Myocyte (in vitro differentiated cells): ENCODE measurements around the gene WSB2. TPM values are rescaled to one million over a fixed set of nuclear protein-coding genes. Genes with fewer than 3 reads are reported as not detected.

Experiments used
- DNase-seq: peaks from one replicate; pipeline ENCODE4 v3.0.0-alpha.2; 2012; ENCODE audit warnings: low read depth
- total RNA-seq: library from RNA; depleted of rRNA; stranded (reverse); fragments of >200 nt; gene quantifications from 2 replicates; pipeline ENCODE4 v1.2.3, GENCODE V29; 2014

Gene WSB2
- total RNA-seq, 1 donor from 2014 or later: 207 TPM

GRCh38 chr12:118061873-118062843 is 1.2 kb upstream of the WSB2 start:
- DNase-seq: peak; percentile 50

GRCh38 chr12:118060301-118061010 is 523 bp downstream of the WSB2 start:
- DNase-seq: peak; percentile 29

- peak; percentile 9 for DNase-seq
Measured at GRCh38 chr12:118059341-118060191, 1.4 kb downstream of the WSB2 start.

- no peak for DNase-seq
Measured at GRCh38 chr12:118058881-118059280, 2.1 kb downstream of the WSB2 start.

- no peak for DNase-seq
Measured at GRCh38 chr12:118058227-118058626, 2.8 kb downstream of the WSB2 start.

GRCh38 chr12:118055865-118056773 is 4.9 kb downstream of the WSB2 start:
- DNase-seq: no peak

GRCh38 chr12:118055144-118055557 is 5.8 kb downstream of the WSB2 start:
- DNase-seq: peak; percentile 43

GRCh38 chr12:118053071-118053985 is 7.7 kb downstream of the WSB2 start:
- DNase-seq: peak; percentile 40

GRCh38 chr12:118052324-118053070 is 8.5 kb downstream of the WSB2 start:
- peak; percentile 99 for DNase-seq

GRCh38 chr12:118050972-118051910 is 9.7 kb downstream of the WSB2 start:
- DNase-seq: no peak

- no peak for DNase-seq
Measured at GRCh38 chr12:118046430-118046829, 14.5 kb downstream of the WSB2 start.

GRCh38 chr12:118044577-118044976 is 16.4 kb downstream of the WSB2 start:
- no peak for DNase-seq

- DNase-seq: no peak
Measured at GRCh38 chr12:118044075-118044474, 16.9 kb downstream of the WSB2 start.

- DNase-seq: no peak
Measured at GRCh38 chr12:118042091-118042490, 18.9 kb downstream of the WSB2 start.

GRCh38 chr12:118038137-118038536 is 22.8 kb downstream of the WSB2 start:
- DNase-seq: no peak

GRCh38 chr12:118036672-118037411 is 24.1 kb downstream of the WSB2 start:
- no peak for DNase-seq
